Measurements from ENCODE around the gene MAPK12. TPM values are rescaled to one million over a fixed set of nuclear protein-coding genes. Genes with fewer than 3 reads are reported as not detected.

The MAPK12 gene
- total RNA-seq, 4 donors from 2014 or later: 10.3 to 41.4 (median 28.3) TPM

DNA sequence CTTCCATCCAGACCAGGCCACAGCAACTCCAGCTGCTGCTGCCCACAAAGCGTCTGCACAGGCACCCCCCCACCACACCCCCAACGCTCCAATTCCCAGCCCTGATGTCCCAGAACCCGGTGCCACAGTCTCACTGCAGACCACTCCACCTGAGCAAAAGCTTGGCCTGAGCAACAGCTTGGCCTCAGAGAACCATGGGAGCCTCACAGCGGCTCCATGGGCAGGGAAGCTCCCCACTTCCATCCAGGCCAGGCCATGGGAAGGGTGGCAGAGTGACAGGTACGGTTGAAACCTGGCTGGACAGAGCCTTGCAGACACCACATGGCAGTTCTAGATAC, 32.8 kb upstream of the MAPK12 start:
- Histone ChIP-seq H3K27me3 (no peaks in the 10 kb centered on the region), H3K9me3 (no peaks in the 10 kb centered on the region), H3K4me3 (no peak overlapping the region), H3K36me3 (no peaks in the 10 kb centered on the region), H3K4me1 (peaks cover 12 to 51% of the 10 kb centered on the region in 2 donors), H3K27ac (peak overlapping the region; percentile 78 to 79)
- no peak for DNase-seq
- intact Hi-C loops (cut with DNase I; ENCODE audit: low total_unique reads): no loop called here
- no peak for TF ChIP-seq POLR2A (IDR thresholded peaks at IDR 0.05)
- TF ChIP-seq, protein P1, sequence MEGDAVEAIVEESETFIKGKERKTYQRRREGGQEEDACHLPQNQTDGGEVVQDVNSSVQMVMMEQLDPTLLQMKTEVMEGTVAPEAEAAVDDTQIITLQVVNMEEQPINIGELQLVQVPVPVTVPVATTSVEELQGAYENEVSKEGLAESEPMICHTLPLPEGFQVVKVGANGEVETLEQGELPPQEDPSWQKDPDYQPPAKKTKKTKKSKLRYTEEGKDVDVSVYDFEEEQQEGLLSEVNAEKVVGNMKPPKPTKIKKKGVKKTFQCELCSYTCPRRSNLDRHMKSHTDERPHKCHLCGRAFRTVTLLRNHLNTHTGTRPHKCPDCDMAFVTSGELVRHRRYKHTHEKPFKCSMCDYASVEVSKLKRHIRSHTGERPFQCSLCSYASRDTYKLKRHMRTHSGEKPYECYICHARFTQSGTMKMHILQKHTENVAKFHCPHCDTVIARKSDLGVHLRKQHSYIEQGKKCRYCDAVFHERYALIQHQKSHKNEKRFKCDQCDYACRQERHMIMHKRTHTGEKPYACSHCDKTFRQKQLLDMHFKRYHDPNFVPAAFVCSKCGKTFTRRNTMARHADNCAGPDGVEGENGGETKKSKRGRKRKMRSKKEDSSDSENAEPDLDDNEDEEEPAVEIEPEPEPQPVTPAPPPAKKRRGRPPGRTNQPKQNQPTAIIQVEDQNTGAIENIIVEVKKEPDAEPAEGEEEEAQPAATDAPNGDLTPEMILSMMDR (IDR thresholded peaks at IDR 0.05): no peak

GRCh38 chr22:50293441-50294318, 32.2 kb upstream of the MAPK12 start:
- intact Hi-C loops (cut with DNase I; ENCODE audit: low total_unique reads): no loop called here
- Histone ChIP-seq H3K27me3 (no peaks in the 10 kb centered on the region), H3K27ac (peak overlapping the region; percentile 78 to 79), H3K9me3 (no peaks in the 10 kb centered on the region), H3K4me1 (peaks cover 12 to 51% of the 10 kb centered on the region in 2 donors), H3K36me3 (no peaks in the 10 kb centered on the region), H3K4me3 (peak overlapping the region; percentile 8 to 11)
- peak in 1 of 2 donors; percentile 67 for DNase-seq
- TF ChIP-seq POLR2A (IDR thresholded peaks at IDR 0.05): peak in 1 of 2 donors; percentile 17
- TF ChIP-seq, protein P1 (IDR thresholded peaks at IDR 0.05): no peak

DNA sequence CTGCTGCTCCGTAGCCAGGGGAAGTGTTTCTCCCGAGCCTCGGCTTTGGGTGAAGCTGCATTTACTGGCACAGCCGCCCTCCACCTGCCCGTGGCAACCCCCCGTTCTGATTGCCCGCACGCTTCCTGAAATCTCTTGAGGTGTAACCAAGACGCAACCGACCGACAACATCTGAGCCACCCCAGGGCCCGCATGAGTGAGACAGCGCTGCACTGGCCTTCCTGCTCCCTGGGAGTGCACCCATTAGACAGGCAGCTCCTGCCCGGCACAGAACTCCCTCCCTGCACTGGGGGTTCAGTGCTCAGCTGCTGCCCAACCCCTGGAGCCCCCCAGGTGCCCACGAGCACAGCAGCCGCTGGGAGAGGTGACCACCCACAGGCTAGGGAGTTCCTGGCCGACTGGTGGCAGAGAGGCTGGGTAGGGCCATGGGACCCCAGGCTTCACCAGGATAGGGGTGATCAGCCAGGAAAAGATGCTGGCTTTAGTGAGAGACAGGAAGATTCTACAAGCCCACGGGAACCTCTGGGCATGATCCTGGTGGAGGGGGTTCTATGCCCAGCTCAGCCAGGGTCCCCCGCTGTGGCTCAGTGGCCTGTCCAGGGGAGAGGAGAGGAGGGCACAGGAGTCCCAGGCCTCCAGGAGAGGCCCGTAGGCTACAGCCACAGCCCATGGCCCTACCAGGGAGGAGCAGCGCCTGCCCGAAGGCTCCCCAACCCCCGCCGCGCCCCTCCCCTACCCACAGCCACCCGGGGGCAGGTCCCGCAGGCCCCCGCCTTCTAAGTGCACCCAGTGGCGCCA, 31.4 kb upstream of the MAPK12 start:
- H3K36me3 ChIP-seq: no peaks in the 10 kb centered on the region
- H3K4me1 ChIP-seq: peaks cover 12 to 49% of the 10 kb centered on the region in 2 donors
- H3K27ac ChIP-seq: peak overlapping the region; percentile 78 to 79
- intact Hi-C loops (cut with DNase I; ENCODE audit: low total_unique reads): no loop called here
- H3K9me3 ChIP-seq: no peaks in the 10 kb centered on the region
- DNase-seq: no peak
- no peaks in the 10 kb centered on the region for H3K27me3 ChIP-seq
- H3K4me3 ChIP-seq: peak overlapping the region; percentile 8 to 11
- no peak for TF ChIP-seq POLR2A (IDR thresholded peaks at IDR 0.05)
- TF ChIP-seq, protein P1 (IDR thresholded peaks at IDR 0.05): no peak

DNA sequence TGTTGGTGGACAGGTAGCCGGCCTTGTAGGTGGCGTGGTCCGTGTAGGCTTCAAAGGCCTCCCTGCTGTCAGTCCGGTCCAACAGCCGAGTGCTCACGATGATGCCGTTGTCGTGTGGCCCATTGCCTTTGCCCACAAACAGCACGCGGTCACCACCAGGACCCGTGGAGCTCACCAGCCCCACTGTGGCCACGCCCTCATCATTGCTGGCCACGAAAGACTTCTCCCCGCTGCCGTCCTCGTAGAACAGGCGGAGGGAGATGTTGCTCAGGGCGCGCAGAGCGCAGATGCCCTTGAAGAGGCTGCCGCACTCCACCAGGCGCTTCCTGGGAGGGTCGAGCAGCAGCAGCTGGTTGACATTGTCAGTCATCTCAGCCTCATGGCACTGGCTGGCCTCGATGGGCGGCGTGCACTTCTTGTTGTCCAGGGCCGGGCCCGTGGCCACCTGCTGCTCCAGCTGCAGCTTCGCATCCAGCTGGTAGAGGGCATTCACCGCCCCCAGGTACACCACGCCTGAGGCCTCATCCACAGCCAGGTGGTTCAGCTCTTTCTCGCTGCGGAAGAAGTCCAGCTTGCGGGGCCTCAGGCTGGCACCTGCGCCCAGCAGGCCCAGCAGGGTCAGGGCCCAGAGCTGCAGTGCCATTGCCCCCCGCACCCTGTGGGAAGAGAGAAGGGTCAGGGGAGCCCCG, 28.6 kb upstream of the MAPK12 start:
- no peak overlapping the region for H3K4me3 ChIP-seq
- intact Hi-C loops (cut with DNase I; ENCODE audit: low total_unique reads): no loop called here
- no peak for DNase-seq
- no peaks in the 10 kb centered on the region for H3K36me3 ChIP-seq
- H3K27ac ChIP-seq: no peak overlapping the region
- TF ChIP-seq, protein P1 (IDR thresholded peaks at IDR 0.05): no peak
- TF ChIP-seq POLR2A (IDR thresholded peaks at IDR 0.05): no peak
- H3K4me1 ChIP-seq: peaks cover 12 to 35% of the 10 kb centered on the region in 2 donors
- H3K9me3 ChIP-seq: no peaks in the 10 kb centered on the region
- H3K27me3 ChIP-seq: no peaks in the 10 kb centered on the region
